CD14-positive monocyte (primary cell): ENCODE data around the gene TMEM203. TPM values are rescaled to one million over a fixed set of nuclear protein-coding genes. Genes with fewer than 3 reads are reported as not detected.

Source experiments
- DNase-seq, 3 donors: peaks; one replicate each; pipeline ENCODE4 v3.0.0-alpha.2; 2011 to 2022
- H2AFZ ChIP-seq: 2 replicates; pipeline ENCODE4 v1.6.0; 2012; ENCODE audit warnings: mild to moderate bottlenecking, low read depth, low read length, inconsistent platforms; ENCODE audit not compliant: insufficient read depth, poor library complexity, severe bottlenecking
- H3K27ac ChIP-seq, 2 donors: 1 replicate in 1 of 2; 2 replicates in 1 of 2; pipeline ENCODE4 v1.5.1; 2012 to 2013; ENCODE audit warnings: low read length in 2 of 2, control low read depth in 1 of 2, inconsistent platforms in 1 of 2, low read depth in 1 of 2, mild to moderate bottlenecking in 1 of 2
- H3K27me3 ChIP-seq, 2 donors: one replicate each; pipeline versions ENCODE4 v1.6.0 to v1.6.1; 2011 to 2013; ENCODE audit warnings: low read length in 2 of 2; ENCODE audit not compliant: control insufficient read depth in 2 of 2, insufficient read depth in 2 of 2
- H3K36me3 ChIP-seq, 2 donors: replicated peaks in 1 of 2; 1 replicate in 1 of 2; 2 replicates in 1 of 2; pipeline versions ENCODE4 v1.5.1 to v1.6.1; 2012 to 2013; ENCODE audit warnings: low read length in 2 of 2, control low read depth in 1 of 2, inconsistent platforms in 1 of 2, mild to moderate bottlenecking in 1 of 2; ENCODE audit not compliant: insufficient read depth in 2 of 2, control insufficient read depth in 1 of 2
- H3K4me1 ChIP-seq, 2 donors: 1 replicate in 1 of 2; 2 replicates in 1 of 2; pipeline versions ENCODE4 v1.5.1 to v1.6.1; 2012 to 2013; ENCODE audit warnings: low read length in 2 of 2, control low read depth in 1 of 2, inconsistent platforms in 1 of 2, mild to moderate bottlenecking in 1 of 2, moderate library complexity in 1 of 2; ENCODE audit not compliant: insufficient read depth in 2 of 2, control insufficient read depth in 1 of 2
- H3K4me2 ChIP-seq: replicated peaks from 2 replicates; pipeline ENCODE3; 2012; ENCODE audit warnings: low read length, moderate library complexity, mild to moderate bottlenecking; ENCODE audit not compliant: poor library complexity, severe bottlenecking; ENCODE audit errors: extremely low read depth
- H3K4me3 ChIP-seq, 3 experiments: fragments of 200-600 bp in 1 of 3; sonication (generic) in 1 of 3; replicated peaks in 1 of 3; 1 replicate in 2 of 3; 2 replicates in 1 of 3; pipeline ENCODE4 v1.5.1; 2011 to 2013; ENCODE audit warnings: low read length in 3 of 3, mild to moderate bottlenecking in 3 of 3, control low read depth in 2 of 3, low read depth in 2 of 3, inconsistent platforms in 1 of 3, moderate library complexity in 1 of 3
- H3K79me2 ChIP-seq: 2 replicates; pipeline ENCODE4 v1.6.0; 2012; ENCODE audit warnings: mild to moderate bottlenecking, control low read depth, inconsistent platforms, low read length, moderate library complexity; ENCODE audit not compliant: insufficient read depth
- H3K9ac ChIP-seq: 2 replicates; pipeline ENCODE4 v1.6.0; 2017; ENCODE audit warnings: low read length, mild to moderate bottlenecking; ENCODE audit not compliant: insufficient read depth, poor library complexity, severe bottlenecking
- H3K9me3 ChIP-seq, 2 donors: replicated peaks in 1 of 2; 1 replicate in 1 of 2; 2 replicates in 1 of 2; pipeline versions ENCODE4 v1.5.1 to v1.6.1; 2012 to 2013; ENCODE audit warnings: low read length in 2 of 2, control low read depth in 1 of 2; ENCODE audit not compliant: control insufficient read depth in 1 of 2, insufficient read depth in 1 of 2
- H4K20me1 ChIP-seq: 2 replicates; pipeline ENCODE4 v1.6.0; 2012; ENCODE audit warnings: mild to moderate bottlenecking, low read length, control low read depth, moderate library complexity; ENCODE audit not compliant: insufficient read depth
- H3K27ac Mint-ChIP-seq, 7 donors: one replicate each; pipeline ENCODE4 v1.8.0; 2020; ENCODE audit warnings: mild to moderate bottlenecking in 7 of 7, mixed read lengths in 7 of 7, moderate library complexity in 6 of 7, inconsistent platforms in 2 of 7
- H3K27me3 Mint-ChIP-seq, 3 donors: one replicate each; pipeline ENCODE4 v1.8.0; 2021 to 2022; ENCODE audit warnings: low read depth in 3 of 3, mild to moderate bottlenecking in 3 of 3, mixed read lengths in 3 of 3, moderate library complexity in 3 of 3, inconsistent platforms in 1 of 3
- H3K36me3 Mint-ChIP-seq, 2 donors: one replicate each; pipeline ENCODE4 v1.8.0; 2020; ENCODE audit warnings: mixed read lengths in 2 of 2, inconsistent platforms in 1 of 2, mild to moderate bottlenecking in 1 of 2
- H3K4me1 Mint-ChIP-seq: one replicate; pipeline ENCODE4 v1.8.0; 2020; ENCODE audit warnings: mild to moderate bottlenecking, mixed read lengths
- H3K4me3 Mint-ChIP-seq, 2 donors: one replicate each; pipeline ENCODE4 v1.8.0; 2020; ENCODE audit warnings: mild to moderate bottlenecking in 2 of 2, mixed read lengths in 2 of 2, moderate library complexity in 1 of 2
- H3K9me3 Mint-ChIP-seq, 7 donors: one replicate each; pipeline ENCODE4 v1.8.0; 2020 to 2022; ENCODE audit warnings: mixed read lengths in 7 of 7, mild to moderate bottlenecking in 6 of 7, moderate library complexity in 6 of 7, inconsistent platforms in 2 of 7
- WGBS: methylation state at CpG from one replicate; pipeline ENCODE4 v1.1.5; 2013; ENCODE audit warnings: missing lambda C conversion rate; ENCODE audit not compliant: insufficient coverage; 5-methylcytosine and 5-hydroxymethylcytosine counted together
- intact Hi-C, 2 donors: fragments of 100-400 bp; cut with micrococcal nuclease; formaldehyde crosslinking; loops; one replicate each; pipeline versions ENCODE4 v1.15.0 to v1.15.1; 2023
- polyA plus RNA-seq, 3 donors: library from polyadenylated mRNA; depleted of rRNA in 1 of 3; unstranded in 2 of 3; stranded (reverse) in 1 of 3; fragments of 300-500 nt in 2 of 3; fragments of >200 nt in 1 of 3; fragmentation: Illumina TruSeq in 2 of 3; gene quantifications; 1 replicate in 2 of 3; 2 replicates in 1 of 3; pipeline ENCODE4 v1.2.3, GENCODE V29; 2012 to 2021
- TF ChIP-seq, protein P1 (sequence below): fragments of 200-600 bp; IDR thresholded peaks from one replicate; pipeline ENCODE4 v1.8.0; 2022; ENCODE audit warnings: antibody characterized with exemption, mild to moderate bottlenecking

Gene TMEM203
- polyA plus RNA-seq, 3 donors, result 13.1 to 88.1 (median 76.1) TPM

DNA sequence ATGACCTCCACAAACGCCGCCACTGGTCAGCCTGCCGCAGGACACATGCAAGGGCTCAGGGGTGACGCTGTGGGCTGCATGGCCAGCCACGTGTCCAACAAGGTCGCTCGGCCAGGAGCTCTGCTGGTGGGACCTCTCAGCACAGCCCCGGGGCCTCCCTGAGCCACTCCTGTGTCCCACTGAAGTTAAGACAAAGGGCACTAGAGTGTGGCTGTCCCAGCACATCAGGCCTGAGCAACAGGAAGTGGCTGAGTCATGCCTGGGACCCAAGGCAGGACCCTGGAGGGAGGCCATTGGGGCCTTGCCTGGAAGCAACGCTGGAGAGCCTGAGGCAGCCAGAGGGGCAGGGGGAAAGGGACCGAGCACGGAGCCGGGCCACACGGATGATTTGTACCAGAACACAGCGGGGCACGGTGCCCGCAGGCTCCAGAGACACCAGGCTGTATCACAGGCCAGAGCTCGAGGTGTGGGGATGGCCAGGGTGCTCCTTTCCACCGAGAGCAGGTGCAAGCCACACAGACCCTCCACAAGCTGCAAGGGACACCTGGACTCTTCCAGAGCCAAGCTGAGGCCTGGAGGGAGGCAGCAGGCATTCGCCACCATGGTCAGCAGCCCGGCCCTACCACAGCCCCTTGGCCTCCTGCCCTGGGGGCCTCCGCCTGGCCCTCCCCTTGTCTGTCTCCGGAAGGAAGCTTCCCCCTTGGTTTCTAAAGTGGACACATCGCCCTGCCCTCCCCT, 27.1 kb downstream of the TMEM203 start:
- 96% methylated on average over 20 of the region's 23 CpGs for WGBS
- Histone ChIP-seq H3K79me2 (no peaks in the 10 kb centered on the region), H3K36me3 (peaks cover 57 to 62% of the 10 kb centered on the region in 2 donors), H3K4me3 (no peak overlapping the region), H3K27ac (no peak overlapping the region), H2AFZ (no peak overlapping the region), H3K27me3 (peaks cover 0 to 8% of the 10 kb centered on the region in 2 donors), H3K4me1 (no peaks in the 10 kb centered on the region), H4K20me1 (no peaks in the 10 kb centered on the region), H3K9ac (no peak overlapping the region), H3K9me3 (no peaks in the 10 kb centered on the region), H3K4me2 (no peak overlapping the region)
- intact Hi-C loops, result no loop called here
- peaks cover 41 to 56% of the 10 kb centered on the region in 2 donors for H3K36me3 Mint-ChIP-seq
- peak overlapping the region in 1 of 7 donors; percentile 68 for H3K27ac Mint-ChIP-seq
- no peaks in the 10 kb centered on the region for H3K9me3 Mint-ChIP-seq
- peaks cover 1 to 12% (median 11%) of the 10 kb centered on the region in 3 donors for H3K27me3 Mint-ChIP-seq
- no peaks in the 10 kb centered on the region for H3K4me1 Mint-ChIP-seq
- no peak for DNase-seq
- TF ChIP-seq, protein P1, sequence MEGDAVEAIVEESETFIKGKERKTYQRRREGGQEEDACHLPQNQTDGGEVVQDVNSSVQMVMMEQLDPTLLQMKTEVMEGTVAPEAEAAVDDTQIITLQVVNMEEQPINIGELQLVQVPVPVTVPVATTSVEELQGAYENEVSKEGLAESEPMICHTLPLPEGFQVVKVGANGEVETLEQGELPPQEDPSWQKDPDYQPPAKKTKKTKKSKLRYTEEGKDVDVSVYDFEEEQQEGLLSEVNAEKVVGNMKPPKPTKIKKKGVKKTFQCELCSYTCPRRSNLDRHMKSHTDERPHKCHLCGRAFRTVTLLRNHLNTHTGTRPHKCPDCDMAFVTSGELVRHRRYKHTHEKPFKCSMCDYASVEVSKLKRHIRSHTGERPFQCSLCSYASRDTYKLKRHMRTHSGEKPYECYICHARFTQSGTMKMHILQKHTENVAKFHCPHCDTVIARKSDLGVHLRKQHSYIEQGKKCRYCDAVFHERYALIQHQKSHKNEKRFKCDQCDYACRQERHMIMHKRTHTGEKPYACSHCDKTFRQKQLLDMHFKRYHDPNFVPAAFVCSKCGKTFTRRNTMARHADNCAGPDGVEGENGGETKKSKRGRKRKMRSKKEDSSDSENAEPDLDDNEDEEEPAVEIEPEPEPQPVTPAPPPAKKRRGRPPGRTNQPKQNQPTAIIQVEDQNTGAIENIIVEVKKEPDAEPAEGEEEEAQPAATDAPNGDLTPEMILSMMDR, result no peak
- H3K4me3 Mint-ChIP-seq, result no peak overlapping the region

DNA sequence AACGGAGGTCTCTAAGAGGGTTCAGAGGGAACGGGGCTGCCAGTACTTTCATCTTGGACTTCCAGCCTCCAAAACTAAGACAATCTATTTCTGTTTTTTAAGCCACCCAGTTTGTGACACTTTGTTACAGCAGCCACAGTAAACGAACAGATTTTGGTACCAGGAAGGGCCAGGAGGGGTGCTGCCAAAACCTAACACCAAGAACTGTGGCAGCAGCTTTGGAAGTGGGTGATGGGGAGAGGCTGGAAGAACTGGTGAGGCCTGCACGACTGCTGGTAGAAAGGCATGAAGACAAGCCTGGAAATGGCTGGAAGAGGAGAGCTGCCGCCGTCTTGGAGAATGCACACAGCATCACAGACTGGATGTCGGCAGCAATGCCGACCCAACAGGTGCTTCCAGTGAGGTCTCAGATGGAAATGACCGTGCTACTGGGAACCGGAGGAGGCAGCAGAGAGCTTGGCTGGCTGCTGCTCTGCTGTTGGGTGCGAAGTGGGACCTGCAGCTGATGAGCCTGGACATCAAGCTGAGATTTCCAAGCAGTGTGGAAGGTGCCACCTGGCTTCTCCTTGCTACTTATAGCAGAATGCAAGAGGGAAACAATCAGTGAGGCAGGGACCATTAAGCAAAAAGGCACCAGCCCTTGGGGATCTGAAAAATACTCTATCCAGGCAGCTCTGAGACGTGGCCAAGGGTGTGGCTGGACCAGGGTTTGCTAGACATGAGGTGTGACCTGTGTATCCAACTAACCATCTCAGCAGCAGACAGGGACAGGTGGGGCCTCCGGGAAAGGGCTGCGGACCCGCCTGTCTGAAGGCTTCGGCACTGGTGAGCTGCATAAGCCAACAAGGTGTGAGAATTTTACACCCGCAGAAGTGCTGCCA, 28.9 kb downstream of the TMEM203 start:
- Histone ChIP-seq H3K36me3 (peaks cover 39 to 47% of the 10 kb centered on the region in 2 donors), H3K4me1 (no peaks in the 10 kb centered on the region), H3K4me2 (no peak overlapping the region), H3K79me2 (no peaks in the 10 kb centered on the region), H3K27ac (no peak overlapping the region), H4K20me1 (no peaks in the 10 kb centered on the region), H3K9me3 (no peaks in the 10 kb centered on the region), H3K4me3 (no peak overlapping the region), H2AFZ (no peak overlapping the region), H3K27me3 (peaks cover 0 to 22% of the 10 kb centered on the region in 2 donors), H3K9ac (no peak overlapping the region)
- Mint-ChIP-seq H3K36me3 (peaks cover 28 to 38% of the 10 kb centered on the region in 2 donors), H3K27me3 (peaks cover 10 to 29% (median 26%) of the 10 kb centered on the region in 3 donors), H3K9me3 (no peaks in the 10 kb centered on the region), H3K4me3 (no peak overlapping the region), H3K27ac (peak overlapping the region in 3 of 7 donors; percentile 55 to 82 (median 69)), H3K4me1 (no peaks in the 10 kb centered on the region)
- DNase-seq, result peak in 1 of 3 donors; percentile 13
- TF ChIP-seq, protein P1, result peak; percentile 46
- WGBS, result 74% methylated on average over 17 of the region's 17 CpGs
- intact Hi-C loops, result no loop called here
